ENCODE results near the gene ARHGDIA.

ARHGDIA gene

DNA sequence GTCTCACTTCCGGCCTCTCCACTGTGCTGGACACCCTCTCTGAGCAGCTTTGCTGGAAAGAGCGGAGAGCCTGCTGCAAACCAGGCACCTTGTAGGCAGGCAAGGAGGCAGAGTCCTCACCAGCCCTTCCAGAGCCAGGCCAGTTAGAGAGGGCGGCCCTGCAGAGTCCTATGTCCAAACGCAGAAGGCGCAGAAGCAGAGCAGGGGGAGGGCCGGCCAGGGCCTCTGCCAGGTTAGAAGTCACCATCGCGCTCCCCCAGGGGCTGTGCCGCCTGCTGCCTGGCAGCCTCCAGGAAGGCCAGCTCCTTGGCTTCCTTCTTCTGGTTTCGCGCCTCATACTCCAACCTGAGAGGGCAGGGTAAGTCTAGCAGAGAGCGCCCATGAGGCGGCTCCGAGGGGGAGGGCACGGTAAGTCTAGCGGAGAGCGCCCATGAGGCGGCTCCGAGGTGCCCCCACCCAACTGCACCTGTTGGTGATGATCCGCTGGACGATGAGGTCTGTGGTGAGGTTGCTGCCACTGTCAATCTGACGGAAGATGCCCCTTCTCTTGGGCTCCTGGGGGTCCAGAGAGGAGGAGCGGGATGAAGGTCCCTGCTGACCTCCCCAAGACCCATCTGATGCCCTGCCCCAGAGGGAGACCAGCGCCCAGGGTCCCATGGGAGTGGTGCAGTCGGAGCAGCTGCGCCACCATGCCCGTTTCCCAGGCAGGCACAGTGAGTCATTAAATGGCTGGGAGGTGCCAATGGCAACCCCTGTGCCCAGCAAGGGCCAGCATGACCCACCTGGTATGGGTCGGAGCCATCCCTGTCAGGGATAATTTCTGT lies 33.7 kb upstream of the ARHGDIA start:
- no peak for DNase-seq (ENCODE audit: extremely low read depth, low read depth)

GRCh38 chr17:81903896-81904599 lies 32.9 kb upstream of the ARHGDIA start:
- TF ChIP-seq, protein P1, sequence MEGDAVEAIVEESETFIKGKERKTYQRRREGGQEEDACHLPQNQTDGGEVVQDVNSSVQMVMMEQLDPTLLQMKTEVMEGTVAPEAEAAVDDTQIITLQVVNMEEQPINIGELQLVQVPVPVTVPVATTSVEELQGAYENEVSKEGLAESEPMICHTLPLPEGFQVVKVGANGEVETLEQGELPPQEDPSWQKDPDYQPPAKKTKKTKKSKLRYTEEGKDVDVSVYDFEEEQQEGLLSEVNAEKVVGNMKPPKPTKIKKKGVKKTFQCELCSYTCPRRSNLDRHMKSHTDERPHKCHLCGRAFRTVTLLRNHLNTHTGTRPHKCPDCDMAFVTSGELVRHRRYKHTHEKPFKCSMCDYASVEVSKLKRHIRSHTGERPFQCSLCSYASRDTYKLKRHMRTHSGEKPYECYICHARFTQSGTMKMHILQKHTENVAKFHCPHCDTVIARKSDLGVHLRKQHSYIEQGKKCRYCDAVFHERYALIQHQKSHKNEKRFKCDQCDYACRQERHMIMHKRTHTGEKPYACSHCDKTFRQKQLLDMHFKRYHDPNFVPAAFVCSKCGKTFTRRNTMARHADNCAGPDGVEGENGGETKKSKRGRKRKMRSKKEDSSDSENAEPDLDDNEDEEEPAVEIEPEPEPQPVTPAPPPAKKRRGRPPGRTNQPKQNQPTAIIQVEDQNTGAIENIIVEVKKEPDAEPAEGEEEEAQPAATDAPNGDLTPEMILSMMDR (IDR thresholded peaks at IDR 0.05; ENCODE audit: low read depth, low read length), result no peak

More for the DNA sequence above, 33.7 kb upstream of the ARHGDIA start:
- TF ChIP-seq, protein P1 (IDR thresholded peaks at IDR 0.05; ENCODE audit: low read depth, low read length), result no peak

GRCh38 chr17:81903415-81903831 lies 32.3 kb upstream of the ARHGDIA start:
- TF ChIP-seq, protein P1 (IDR thresholded peaks at IDR 0.05; ENCODE audit: low read depth, low read length), result no peak

More at GRCh38 chr17:81903896-81904599, 32.9 kb upstream of the ARHGDIA start:
- DNase-seq (ENCODE audit: extremely low read depth, low read depth), result no peak

GRCh38 chr17:81902653-81903414 lies 31.7 kb upstream of the ARHGDIA start:
- TF ChIP-seq, protein P1 (IDR thresholded peaks at IDR 0.05; ENCODE audit: low read depth, low read length), result no peak
- no peak for DNase-seq (ENCODE audit: extremely low read depth, low read depth)

More at GRCh38 chr17:81903415-81903831, 32.3 kb upstream of the ARHGDIA start:
- no peak for DNase-seq (ENCODE audit: extremely low read depth, low read depth)

DNA sequence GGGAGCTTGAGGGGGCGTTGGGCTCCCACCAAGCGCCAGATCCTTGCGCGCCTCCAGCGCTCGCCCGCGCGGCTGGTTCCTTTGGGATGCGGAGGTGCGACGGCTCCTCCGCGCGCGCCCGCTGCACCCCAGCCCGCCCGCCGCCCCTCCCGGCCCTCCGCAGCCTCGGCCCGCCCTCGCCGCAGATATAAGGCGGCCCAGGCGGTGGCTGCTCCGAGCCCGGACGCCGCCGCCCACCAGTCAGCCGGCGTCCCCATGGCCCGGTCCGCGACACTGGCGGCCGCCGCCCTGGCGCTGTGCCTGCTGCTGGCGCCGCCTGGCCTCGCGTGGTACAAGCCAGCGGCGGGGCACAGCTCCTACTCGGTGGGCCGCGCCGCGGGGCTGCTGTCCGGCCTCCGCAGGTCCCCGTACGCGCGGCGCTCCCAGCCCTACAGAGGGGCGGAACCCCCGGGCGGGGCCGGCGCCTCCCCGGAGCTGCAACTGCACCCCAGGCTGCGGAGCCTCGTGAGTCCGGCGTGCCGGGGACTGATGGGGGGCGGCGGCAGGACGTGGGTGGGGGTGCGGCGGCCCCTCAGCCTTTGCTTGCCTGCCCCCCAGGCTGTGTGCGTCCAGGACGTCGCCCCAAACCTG lies 31.0 kb upstream of the ARHGDIA start, which contains the start of gene NPB:
NPB (plus strand) TSS at position 216 of the 630 bp plus-strand sequence; CDS start at position 256, 40 bp downstream.
- DNase-seq (ENCODE audit: extremely low read depth, low read depth), result no peak
- TF ChIP-seq, protein P1 (IDR thresholded peaks at IDR 0.05; ENCODE audit: low read depth, low read length), result no peak

DNA sequence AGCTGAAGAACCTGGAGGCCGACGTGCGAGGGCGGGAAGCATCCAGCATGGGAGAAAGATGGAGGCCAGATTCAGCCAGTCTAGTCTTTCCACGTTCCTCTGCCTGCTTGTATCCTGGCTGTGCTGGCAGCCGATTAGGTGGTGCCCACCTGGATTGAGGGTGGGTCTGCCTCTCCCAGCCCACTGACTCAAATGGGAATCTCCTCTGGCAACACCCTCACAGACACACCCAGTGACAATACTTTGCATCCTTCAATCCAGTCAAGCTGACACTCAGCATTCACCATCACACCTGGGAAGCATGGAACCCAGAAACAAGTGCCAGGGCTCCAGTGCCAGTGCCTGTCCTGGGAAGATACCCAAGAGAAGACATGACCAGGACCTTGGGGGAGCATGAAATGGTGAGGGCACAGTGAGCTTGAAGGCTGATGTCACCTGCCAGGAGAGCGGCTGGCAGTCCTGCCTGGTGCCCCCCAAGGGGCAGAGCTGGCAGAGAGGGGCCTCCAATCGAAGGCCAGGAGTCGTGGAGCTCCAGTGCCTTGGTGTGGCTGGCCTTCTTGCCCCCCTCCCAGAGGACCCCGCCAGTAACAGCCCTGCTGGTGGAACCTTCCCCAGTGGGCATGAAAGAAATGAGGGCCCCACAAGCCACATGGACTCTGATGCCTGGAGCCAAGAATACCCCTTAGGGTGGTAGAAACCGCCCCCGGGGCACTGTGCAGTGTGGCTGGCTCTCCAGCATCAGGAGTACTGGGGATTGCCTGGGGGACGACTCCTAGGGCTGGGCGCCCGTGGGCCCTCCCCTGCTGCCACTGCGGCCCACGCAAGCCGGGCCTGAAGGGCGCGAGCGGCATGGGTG lies 30.3 kb upstream of the ARHGDIA start:
- DNase-seq (ENCODE audit: extremely low read depth, low read depth), result no peak
- TF ChIP-seq, protein P1 (IDR thresholded peaks at IDR 0.05; ENCODE audit: low read depth, low read length), result no peak

Data from AG09319 (cell line).